Activated naive CD8-positive, alpha-beta T cell (primary cell): ENCODE measurements around the gene WDTC1.
"Not testable (repeated sequence)": the region's sequence is repeated elsewhere in the genome, so short reads cannot be mapped to it uniquely, and the experiment has no call there.

Experiments
- H3K27ac Mint-ChIP-seq: one replicate; pipeline ENCODE4 v1.8.0; 2021; ENCODE audit warnings: mixed read lengths
- H3K27me3 Mint-ChIP-seq: one replicate; pipeline ENCODE4 v1.8.0; 2021; ENCODE audit warnings: mixed read lengths
- H3K36me3 Mint-ChIP-seq: one replicate; pipeline ENCODE4 v1.8.0; 2021; ENCODE audit warnings: mixed read lengths
- H3K4me1 Mint-ChIP-seq: one replicate; pipeline ENCODE4 v1.8.0; 2021; ENCODE audit warnings: low read depth, mixed read lengths
- H3K4me3 Mint-ChIP-seq: one replicate; pipeline ENCODE4 v1.8.0; 2021; ENCODE audit warnings: mild to moderate bottlenecking, mixed read lengths
- H3K9me3 Mint-ChIP-seq: one replicate; pipeline ENCODE4 v1.8.0; 2021; ENCODE audit warnings: low read depth, mixed read lengths

WDTC1 gene

DNA sequence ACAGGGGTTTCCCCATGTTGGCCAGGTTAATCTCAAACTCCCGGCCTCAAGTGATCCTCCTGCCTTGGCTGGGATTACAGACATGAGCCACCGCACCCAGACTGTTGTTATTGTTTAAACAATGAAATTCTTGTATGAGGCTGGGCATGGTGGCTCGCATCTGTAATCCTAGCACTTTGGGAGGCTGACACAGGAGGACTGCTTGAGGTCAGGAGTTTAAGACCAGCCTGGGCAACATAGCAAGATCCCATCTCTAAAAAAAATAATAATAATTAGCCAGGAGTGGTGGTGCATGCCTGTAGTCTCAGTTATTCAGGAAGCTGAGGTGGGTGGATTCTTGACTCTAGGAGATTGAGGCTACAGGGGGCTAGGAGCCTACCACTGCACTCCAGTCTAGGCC, 6.7 kb upstream of the WDTC1 start:
- no peaks in the 10 kb centered on the region for H3K4me1 Mint-ChIP-seq
- H3K36me3 Mint-ChIP-seq, result no peaks in the 10 kb centered on the region
- no peak overlapping the region for H3K27ac Mint-ChIP-seq
- no peaks in the 10 kb centered on the region for H3K27me3 Mint-ChIP-seq
- H3K9me3 Mint-ChIP-seq, result no peaks in the 10 kb centered on the region
- H3K4me3 Mint-ChIP-seq, result no peak overlapping the region

DNA sequence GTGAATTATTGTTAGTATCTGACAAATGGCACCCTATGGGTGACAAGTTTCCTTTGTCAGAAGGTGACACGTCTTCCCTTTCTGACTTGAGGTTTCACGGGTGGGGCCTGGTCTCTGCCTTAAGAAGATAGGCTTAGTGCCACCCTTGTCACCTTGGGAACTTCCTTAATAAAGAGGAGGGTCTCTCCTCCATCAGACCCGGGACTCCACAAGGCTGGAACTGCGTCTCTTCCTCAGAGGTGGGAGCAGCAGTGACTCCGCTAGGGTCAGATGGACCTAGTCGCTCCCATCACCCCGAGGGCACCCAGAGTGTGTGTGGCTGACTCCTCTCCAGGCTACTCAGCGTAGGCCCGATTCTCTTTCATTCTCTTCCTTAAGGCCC, 774 bp upstream of the WDTC1 start:
- H3K4me3 Mint-ChIP-seq, result peak overlapping the region; percentile 94
- H3K27me3 Mint-ChIP-seq, result no peaks in the 10 kb centered on the region
- peaks cover 32% of the 10 kb centered on the region for H3K4me1 Mint-ChIP-seq
- H3K36me3 Mint-ChIP-seq, result no peaks in the 10 kb centered on the region
- H3K9me3 Mint-ChIP-seq, result no peaks in the 10 kb centered on the region
- peak overlapping the region; percentile 87 for H3K27ac Mint-ChIP-seq

DNA sequence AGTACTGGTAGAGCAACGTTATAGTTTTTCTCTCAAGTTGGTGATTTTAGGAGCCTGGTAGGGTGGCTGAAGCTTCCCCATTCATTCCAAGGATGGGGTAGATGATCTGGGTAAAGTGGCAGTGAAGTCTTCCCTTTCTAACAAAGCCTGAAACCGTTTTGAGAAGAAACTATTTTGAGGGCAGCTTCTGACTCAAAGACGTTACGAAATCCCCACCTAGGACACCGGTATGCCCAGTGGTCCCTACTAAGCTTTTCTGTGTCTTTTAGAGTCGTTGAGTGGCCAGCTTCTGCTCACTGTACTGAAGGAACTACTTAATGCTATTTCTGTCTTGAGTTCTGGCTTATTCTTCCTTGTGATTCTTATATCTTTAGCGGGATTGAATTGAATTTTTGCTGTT, 1.4 kb downstream of the WDTC1 start:
- no peaks in the 10 kb centered on the region for H3K27me3 Mint-ChIP-seq
- H3K27ac Mint-ChIP-seq, result peak overlapping the region; percentile 87
- H3K9me3 Mint-ChIP-seq, result no peaks in the 10 kb centered on the region
- H3K4me3 Mint-ChIP-seq, result peak overlapping the region; percentile 96
- no peaks in the 10 kb centered on the region for H3K36me3 Mint-ChIP-seq
- H3K4me1 Mint-ChIP-seq, result peaks cover 34% of the 10 kb centered on the region

DNA sequence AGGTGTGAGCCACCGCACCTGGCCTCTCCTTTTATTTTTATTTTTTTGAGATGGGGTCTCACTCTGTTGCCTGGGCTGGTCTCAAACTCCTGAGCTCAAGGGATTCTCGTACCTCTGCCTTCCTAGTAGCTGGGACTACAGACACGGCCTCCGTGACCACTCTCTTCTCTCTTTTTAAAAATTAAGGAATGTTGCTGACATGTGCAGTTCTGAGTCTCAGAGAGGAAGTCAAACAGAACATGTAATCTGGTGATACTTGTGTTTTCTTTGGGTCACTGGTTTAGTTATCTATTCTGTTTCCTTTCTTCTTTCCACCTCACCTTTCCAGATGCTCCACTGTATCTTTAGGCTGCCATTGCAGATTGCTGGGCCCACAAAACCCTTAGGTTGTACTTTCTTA, 2.7 kb downstream of the WDTC1 start:
- no peaks in the 10 kb centered on the region for H3K27me3 Mint-ChIP-seq
- H3K36me3 Mint-ChIP-seq, result no peaks in the 10 kb centered on the region
- H3K4me3 Mint-ChIP-seq, result no peak overlapping the region
- peak overlapping the region; percentile 43 for H3K27ac Mint-ChIP-seq
- H3K9me3 Mint-ChIP-seq, result no peaks in the 10 kb centered on the region
- H3K4me1 Mint-ChIP-seq, result peaks cover 37% of the 10 kb centered on the region

DNA sequence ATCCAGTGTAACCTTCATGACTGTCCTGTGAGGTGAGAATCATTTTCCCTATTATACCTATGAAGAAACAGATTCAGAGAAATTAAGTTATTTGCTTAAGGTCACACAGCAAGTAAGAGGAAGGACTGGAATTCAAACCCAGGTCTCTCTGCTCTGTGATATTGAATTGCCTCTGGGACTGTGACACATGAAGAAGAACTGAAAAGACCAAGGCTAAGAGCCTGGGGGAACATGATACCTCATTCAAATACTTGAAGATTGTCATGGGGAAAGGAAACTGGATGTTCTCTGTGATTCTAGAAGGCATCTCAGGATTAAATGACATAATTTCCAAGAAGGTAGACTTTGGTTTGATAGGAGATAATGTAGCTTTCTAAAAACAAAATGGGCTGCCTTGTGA, 3.6 kb downstream of the WDTC1 start:
- Mint-ChIP-seq H3K4me1 (peaks cover 37% of the 10 kb centered on the region), H3K36me3 (no peaks in the 10 kb centered on the region), H3K27ac (peak overlapping the region; percentile 30), H3K27me3 (no peaks in the 10 kb centered on the region), H3K4me3 (no peak overlapping the region), H3K9me3 (no peaks in the 10 kb centered on the region)

DNA sequence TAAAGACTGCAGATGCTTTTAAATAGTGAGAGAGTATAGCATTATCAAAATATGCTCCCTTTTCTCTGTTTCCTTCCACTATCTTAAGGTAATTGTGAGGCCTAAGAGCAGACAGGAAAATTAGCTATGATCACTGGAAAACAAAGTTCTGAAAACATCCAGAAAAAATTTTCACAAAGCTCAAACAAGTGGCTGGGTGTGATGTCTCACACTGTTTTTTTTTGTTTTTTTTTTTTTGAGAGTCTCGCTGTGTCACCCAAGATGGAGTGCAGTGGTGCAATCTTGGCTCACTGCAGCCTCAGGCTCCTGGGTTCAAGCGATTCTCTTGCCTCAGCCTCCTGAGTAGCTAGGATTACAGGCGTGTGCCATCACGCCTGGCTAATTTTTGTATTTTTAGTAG, 7.2 kb downstream of the WDTC1 start:
- Mint-ChIP-seq H3K27ac (peak overlapping the region; percentile 34), H3K4me1 (peaks cover 14% of the 10 kb centered on the region), H3K4me3 (no peak overlapping the region), H3K9me3 (no peaks in the 10 kb centered on the region), H3K27me3 (no peaks in the 10 kb centered on the region), H3K36me3 (peaks cover 10% of the 10 kb centered on the region)

DNA sequence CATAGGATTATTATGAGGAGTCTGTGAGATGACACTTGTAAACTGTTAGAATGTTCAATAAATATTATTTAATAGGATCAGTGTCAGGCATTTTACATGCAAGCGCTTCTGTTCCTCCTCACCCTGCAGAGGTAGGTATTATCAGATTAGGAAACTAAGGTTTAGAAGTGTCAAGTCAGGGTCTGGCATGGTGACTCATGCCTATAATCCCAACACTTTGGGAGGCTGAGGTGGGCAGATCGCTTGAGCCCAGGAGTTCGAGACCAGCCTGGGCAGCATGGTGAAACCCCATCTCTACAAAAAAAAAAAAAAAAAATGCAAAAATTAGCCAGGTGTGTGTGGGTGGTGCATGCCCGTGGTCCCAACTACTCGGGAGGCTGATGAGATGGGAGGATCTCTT, 9.2 kb downstream of the WDTC1 start:
- H3K9me3 Mint-ChIP-seq, H3K4me1 Mint-ChIP-seq, H3K4me3 Mint-ChIP-seq, H3K27me3 Mint-ChIP-seq, H3K27ac Mint-ChIP-seq: not testable (repeated sequence)
- peaks cover 13% of the 10 kb centered on the region for H3K36me3 Mint-ChIP-seq

DNA sequence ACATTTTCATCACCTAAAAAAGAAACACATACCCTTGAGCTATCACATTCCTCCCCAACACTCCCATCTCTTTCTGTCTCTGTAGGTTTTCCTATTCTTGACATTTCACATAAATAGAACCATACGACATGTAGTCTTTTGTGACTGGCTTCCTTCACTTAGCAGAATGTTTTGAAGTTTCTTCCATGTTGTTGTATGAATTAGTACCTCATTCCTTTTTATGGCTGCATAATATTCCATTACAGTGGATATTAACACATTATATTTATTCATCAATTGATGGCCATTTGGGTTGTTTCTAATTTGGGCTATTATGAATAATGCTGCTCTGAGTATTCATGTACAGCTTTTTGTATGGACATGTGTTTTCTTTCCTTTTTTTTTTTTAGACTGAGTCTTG, 11.8 kb downstream of the WDTC1 start:
- Mint-ChIP-seq H3K27ac (no peak overlapping the region), H3K27me3 (no peaks in the 10 kb centered on the region), H3K9me3 (no peaks in the 10 kb centered on the region)

DNA sequence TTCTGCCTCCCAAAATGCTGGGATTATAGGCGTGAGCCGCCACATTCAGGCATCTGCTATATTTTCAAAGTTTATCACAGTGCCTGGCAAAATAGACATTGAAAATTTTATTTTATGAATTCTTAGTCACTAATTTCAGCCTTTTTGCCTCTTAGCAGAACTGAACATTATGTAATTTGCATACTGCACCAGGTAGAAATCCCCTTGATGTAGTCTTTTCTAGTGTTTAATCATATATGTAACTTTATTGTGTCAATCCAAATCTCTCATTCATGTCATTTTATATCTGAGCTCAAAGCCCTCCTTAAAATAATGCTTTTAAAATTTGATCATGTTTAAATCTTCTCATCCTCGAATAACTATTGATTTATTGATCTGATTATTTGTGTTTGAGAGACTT, 19.2 kb downstream of the WDTC1 start:
- H3K27me3 Mint-ChIP-seq, result no peaks in the 10 kb centered on the region
- H3K27ac Mint-ChIP-seq, result peak overlapping the region; percentile 98
- H3K4me1 Mint-ChIP-seq, result peaks cover 56% of the 10 kb centered on the region
- H3K4me3 Mint-ChIP-seq, result peak overlapping the region; percentile 77
- H3K9me3 Mint-ChIP-seq, result no peaks in the 10 kb centered on the region
- peaks cover 9% of the 10 kb centered on the region for H3K36me3 Mint-ChIP-seq

More for the DNA sequence above, 11.8 kb downstream of the WDTC1 start:
- Mint-ChIP-seq H3K4me3 (no peak overlapping the region), H3K36me3 (peaks cover 13% of the 10 kb centered on the region), H3K4me1 (peaks cover 9% of the 10 kb centered on the region)

DNA sequence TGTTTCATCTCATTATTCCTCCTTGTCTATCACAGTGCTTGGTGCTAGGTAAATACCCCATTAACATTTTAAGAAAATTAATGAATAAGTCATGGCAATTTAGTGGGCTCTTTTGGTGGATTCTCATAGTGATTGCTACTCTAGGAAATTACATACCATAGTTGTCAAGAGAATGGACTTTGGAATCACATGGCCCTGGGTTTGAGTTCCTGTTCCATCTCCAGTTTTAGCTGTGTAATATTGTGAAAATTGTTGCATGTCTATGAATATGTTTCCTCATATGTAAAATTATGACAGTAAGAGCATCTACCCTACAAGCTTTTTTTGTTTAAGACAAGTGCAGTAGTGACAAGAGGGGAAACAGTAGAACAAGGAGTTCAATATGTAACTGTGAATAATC, 20.7 kb downstream of the WDTC1 start:
- no peaks in the 10 kb centered on the region for H3K9me3 Mint-ChIP-seq
- peaks cover 56% of the 10 kb centered on the region for H3K4me1 Mint-ChIP-seq
- peak overlapping the region; percentile 11 for H3K4me3 Mint-ChIP-seq
- no peaks in the 10 kb centered on the region for H3K27me3 Mint-ChIP-seq
- H3K27ac Mint-ChIP-seq, result peak overlapping the region; percentile 65
- H3K36me3 Mint-ChIP-seq, result peaks cover 11% of the 10 kb centered on the region

DNA sequence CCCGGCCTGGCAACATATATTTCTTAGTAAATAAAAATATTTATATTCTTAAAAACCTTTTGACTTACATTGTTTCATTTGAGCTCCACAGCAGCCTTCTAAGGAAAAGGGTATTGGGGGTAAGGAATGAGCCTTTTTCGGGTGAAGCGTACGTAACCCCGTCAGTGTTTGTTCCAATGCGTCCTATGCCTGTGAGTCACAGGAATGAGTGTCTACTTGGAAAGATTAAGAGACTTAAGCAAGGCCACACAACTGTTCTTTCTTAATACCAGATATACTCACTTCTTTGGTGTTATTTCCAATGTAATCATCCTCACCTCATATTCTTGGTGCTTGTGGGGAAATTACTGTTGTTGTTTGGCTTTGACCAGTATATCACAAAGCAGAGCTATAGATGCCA, 22.7 kb downstream of the WDTC1 start:
- H3K27me3 Mint-ChIP-seq, result no peaks in the 10 kb centered on the region
- H3K27ac Mint-ChIP-seq, result no peak overlapping the region
- peaks cover 20% of the 10 kb centered on the region for H3K36me3 Mint-ChIP-seq
- H3K4me1 Mint-ChIP-seq, result peaks cover 53% of the 10 kb centered on the region
- no peak overlapping the region for H3K4me3 Mint-ChIP-seq
- H3K9me3 Mint-ChIP-seq, result no peaks in the 10 kb centered on the region

DNA sequence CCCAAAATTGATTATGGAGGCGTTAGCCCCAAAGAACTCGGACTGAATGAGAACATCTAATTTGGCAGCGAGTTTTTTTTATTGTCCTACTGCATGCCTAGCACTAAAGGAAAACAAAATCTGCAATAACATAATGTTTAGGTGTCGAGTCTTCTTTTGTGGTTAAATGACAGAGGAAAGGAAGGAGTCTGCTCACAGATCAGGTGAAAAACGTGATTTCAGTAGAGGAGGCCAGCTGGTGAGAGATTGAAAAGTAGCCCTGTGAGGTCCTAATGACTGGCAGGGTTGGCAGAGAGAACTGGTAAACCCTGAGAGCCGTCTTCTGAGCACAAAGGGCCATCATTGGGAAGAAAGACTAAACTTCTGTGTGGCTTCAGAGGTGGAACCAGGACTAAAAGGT, 24.2 kb downstream of the WDTC1 start:
- no peaks in the 10 kb centered on the region for H3K27me3 Mint-ChIP-seq
- peaks cover 20% of the 10 kb centered on the region for H3K36me3 Mint-ChIP-seq
- H3K27ac Mint-ChIP-seq, result peak overlapping the region; percentile 43
- H3K9me3 Mint-ChIP-seq, result no peaks in the 10 kb centered on the region
- peak overlapping the region; percentile 55 for H3K4me3 Mint-ChIP-seq
- H3K4me1 Mint-ChIP-seq, result peaks cover 40% of the 10 kb centered on the region

DNA sequence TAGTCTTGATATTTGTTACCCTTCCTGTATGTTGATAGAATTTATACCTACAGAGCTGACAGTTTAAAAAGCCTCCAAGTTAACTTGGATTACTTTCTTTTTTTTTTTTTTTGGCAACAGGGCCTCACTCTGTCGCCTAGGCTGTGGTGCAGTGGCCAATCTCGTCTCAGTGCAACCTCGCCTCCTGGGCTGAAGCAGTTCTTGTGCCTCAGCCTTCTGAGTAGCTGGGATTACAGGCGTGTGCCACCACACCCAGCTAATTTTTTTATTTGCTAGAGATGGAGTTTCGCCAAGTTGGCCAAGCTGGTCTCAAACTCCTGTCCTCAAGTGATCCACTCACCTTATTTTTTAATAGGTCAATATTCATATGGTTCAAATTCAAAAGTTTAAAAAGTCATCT, 32.7 kb downstream of the WDTC1 start:
- no peaks in the 10 kb centered on the region for H3K27me3 Mint-ChIP-seq
- no peak overlapping the region for H3K4me3 Mint-ChIP-seq
- H3K4me1 Mint-ChIP-seq, result peaks cover 1% of the 10 kb centered on the region
- no peaks in the 10 kb centered on the region for H3K9me3 Mint-ChIP-seq
- H3K27ac Mint-ChIP-seq, result no peak overlapping the region
- peaks cover 9% of the 10 kb centered on the region for H3K36me3 Mint-ChIP-seq

DNA sequence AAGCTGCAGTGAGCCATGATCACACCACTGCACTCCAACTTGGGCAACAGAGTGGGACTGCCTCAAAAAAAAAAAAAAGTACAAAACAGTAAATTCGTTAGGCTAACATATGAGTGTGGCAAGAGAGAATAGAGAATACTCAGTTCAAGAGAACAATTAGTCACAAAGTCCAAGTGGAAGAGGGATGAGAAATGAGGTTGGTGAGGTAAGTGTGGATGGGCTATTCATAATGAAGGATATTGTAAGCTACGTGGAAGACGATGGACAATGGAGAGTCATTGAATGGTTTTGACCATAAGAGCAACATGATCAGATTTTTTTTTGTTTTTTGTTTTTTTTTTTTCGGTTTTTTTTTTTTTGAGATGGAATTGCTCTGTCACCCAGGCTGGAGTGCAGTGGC, 34.8 kb downstream of the WDTC1 start:
- Mint-ChIP-seq H3K27me3 (no peaks in the 10 kb centered on the region), H3K36me3 (peaks cover 15% of the 10 kb centered on the region), H3K27ac (no peak overlapping the region), H3K4me3 (no peak overlapping the region), H3K4me1 (peaks cover 1% of the 10 kb centered on the region), H3K9me3 (no peaks in the 10 kb centered on the region)

DNA sequence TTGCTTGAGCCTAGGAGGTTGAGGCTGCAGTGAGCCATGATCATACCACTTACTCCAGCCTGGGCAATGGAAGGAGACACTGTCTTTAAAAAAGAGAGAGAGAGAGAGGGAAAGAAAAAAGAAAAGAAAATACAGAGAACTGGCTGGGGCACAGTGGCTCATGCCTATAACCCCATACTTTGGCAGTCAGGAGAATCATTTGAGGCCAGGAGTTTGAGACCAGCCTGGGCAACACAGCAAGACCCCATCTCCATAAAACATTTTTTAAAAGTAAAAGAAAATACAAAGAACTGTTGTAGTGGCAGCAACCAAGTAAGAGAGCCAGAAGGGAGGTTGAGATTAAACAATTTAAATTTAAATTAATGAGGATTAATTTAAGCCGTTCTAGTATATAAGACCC, 39.8 kb downstream of the WDTC1 start:
- H3K27ac Mint-ChIP-seq, result no peak overlapping the region
- H3K36me3 Mint-ChIP-seq, result peaks cover 27% of the 10 kb centered on the region
- no peak overlapping the region for H3K4me3 Mint-ChIP-seq
- no peaks in the 10 kb centered on the region for H3K27me3 Mint-ChIP-seq
- H3K9me3 Mint-ChIP-seq, result no peaks in the 10 kb centered on the region
- H3K4me1 Mint-ChIP-seq, result peaks cover 1% of the 10 kb centered on the region

DNA sequence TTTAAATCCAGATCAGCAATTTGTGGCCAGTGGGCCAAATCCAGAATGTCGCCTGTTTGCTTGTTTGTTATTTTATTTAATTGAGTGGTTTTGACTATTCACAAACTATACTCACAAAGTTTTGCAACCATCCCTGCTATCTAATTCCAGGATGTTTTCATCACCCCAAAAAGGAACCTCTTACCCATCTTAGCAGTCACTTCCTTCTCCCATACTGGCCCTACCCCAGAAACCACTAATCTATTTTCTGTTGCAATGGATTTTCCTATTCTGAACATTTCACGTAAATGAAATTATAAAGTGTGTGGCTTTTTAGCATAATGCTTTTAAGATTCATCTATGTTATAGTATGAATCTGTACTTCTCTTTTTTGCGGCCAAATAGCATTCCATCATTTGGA, 41.3 kb downstream of the WDTC1 start:
- Mint-ChIP-seq H3K36me3 (peaks cover 25% of the 10 kb centered on the region), H3K4me1 (no peaks in the 10 kb centered on the region), H3K9me3 (no peaks in the 10 kb centered on the region), H3K4me3 (no peak overlapping the region), H3K27ac (no peak overlapping the region), H3K27me3 (no peaks in the 10 kb centered on the region)
